Fibroblast of villous mesenchyme (primary cell): ENCODE measurements around the gene FAM76B. TPM values are rescaled to one million over a fixed set of nuclear protein-coding genes. Genes with fewer than 3 reads are reported as not detected.

Experiments
- DNase-seq: peaks from one replicate; pipeline ENCODE4 v3.0.0-alpha.2; 2010; ENCODE audit warnings: low read depth
- H3K4me3 ChIP-seq: 2 replicates; pipeline ENCODE4 v1.5.1; 2011; ENCODE audit warnings: low read depth, mild to moderate bottlenecking, low read length
- CTCF ChIP-seq: IDR thresholded peaks from 2 replicates; pipeline ENCODE4 v1.5.1; 2012; ENCODE audit warnings: low read depth, mild to moderate bottlenecking, low read length; ENCODE audit not compliant: insufficient read depth
- total RNA-seq: library from RNA; depleted of rRNA; stranded (reverse); fragments of >200 nt; gene quantifications from 2 replicates; pipeline ENCODE4 v1.2.3, GENCODE V29; 2012

Gene FAM76B
- total RNA-seq, 1 donor, result 15.1 TPM

- TF ChIP-seq CTCF, result no peak
- no peak overlapping the region for H3K4me3 ChIP-seq
- DNase-seq, result no peak
Measured at GRCh38 chr11:95792700-95793099, 3.1 kb upstream of the FAM76B start.

GRCh38 chr11:95792200-95792599 is 2.6 kb upstream of the FAM76B start:
- TF ChIP-seq CTCF, result no peak
- H3K4me3 ChIP-seq, result peak overlapping the region; percentile 99
- no peak for DNase-seq

GRCh38 chr11:95791709-95792033 is 2.1 kb upstream of the FAM76B start:
- TF ChIP-seq CTCF, result no peak
- H3K4me3 ChIP-seq, result peak overlapping the region; percentile 99
- DNase-seq, result no peak

- H3K4me3 ChIP-seq, result peak overlapping the region; percentile 99
- DNase-seq, result peak; percentile 72
- no peak for TF ChIP-seq CTCF
Measured at GRCh38 chr11:95790933-95791708, 1.5 kb upstream of the FAM76B start.

- H3K4me3 ChIP-seq, result peak within 1 kb of the TSS; percentile 99
- peak; percentile 99 for DNase-seq
- no peak for TF ChIP-seq CTCF
Measured at GRCh38 chr11:95790123-95790932, 746 bp upstream of the FAM76B start, which contains the start of gene CEP57. Gene CEP57 (plus strand): TSS chr11:95790498. CDS start chr11:95790699, 201 bp downstream.

GRCh38 chr11:95788921-95789505 is 569 bp downstream of the FAM76B start:
- peak; percentile 48 for DNase-seq
- TF ChIP-seq CTCF, result peak; percentile 41
- H3K4me3 ChIP-seq, result peak overlapping the region; percentile 99
